K562 (cell line): ENCODE data around the gene ATXN3L. TPM values are rescaled to one million over a fixed set of nuclear protein-coding genes. Genes with fewer than 3 reads are reported as not detected.

Source experiments
- ATAC-seq: fragments of 200-7000 bp; cut with Tn5 transposase; 3 replicates; pipeline ENCODE4 v1.9.1; 2020; ENCODE audit warnings: moderate library complexity
- BruUV-seq: library from RNA; stranded (reverse); fragments of 400-500 nt; replicated peaks from 2 replicates; lab custom pipeline; 2021; lab: Mats Ljungman, UMichigan
- CTCF ChIA-PET: fragments of 300-600 bp; formaldehyde crosslinking; extraction: SDS; loops from one replicate; lab custom pipeline; 2021; ENCODE audit warnings: low intra/inter-chr PET ratio; lab: Yijun Ruan, JAX
- POLR2A ChIA-PET: fragments of 300-600, 350-650 bp; sonication (Branson Sonifier 250); formaldehyde crosslinking; extraction: SDS; loops from one replicate; lab custom pipeline; 2021; ENCODE audit warnings: antibody characterized with exemption, inconsistent platforms; lab: Yijun Ruan, JAX
- DNase-seq, 4 experiments: peaks; one replicate each; pipeline versions ENCODE4 v3.0.0 to v3.0.0-alpha.2; 2011 to 2018; ENCODE audit warnings: low spot score in 3 of 4, mixed read lengths in 3 of 4; ENCODE audit errors: extremely low read depth in 1 of 4
- FAIRE-seq: peaks from 2 replicates; lab custom pipeline; 2011; peaks lifted over from hg19 to GRCh38; lab: Jason Lieb, UNC
- H2AFZ ChIP-seq: 2 replicates; pipeline ENCODE4 v1.6.0; 2011; ENCODE audit warnings: low read depth, low read length, control low read depth, inconsistent platforms
- H3K27ac ChIP-seq: fragments of 200-600 bp; 3 replicates; pipeline ENCODE4 v1.8.0; 2011; ENCODE audit warnings: low read depth, mild to moderate bottlenecking, control low read depth, inconsistent platforms, low read length, moderate library complexity, mixed read lengths; ENCODE audit errors: extremely low read depth
- H3K27me3 ChIP-seq, 2 experiments: fragments of 300-600 bp in 1 of 2; 2 replicates in 1 of 2; 3 replicates in 1 of 2; pipeline versions ENCODE4 v1.6.0 to v1.8.0; 2011; ENCODE audit warnings: inconsistent platforms in 2 of 2, low read length in 2 of 2, mild to moderate bottlenecking in 1 of 2, mixed read lengths in 1 of 2, moderate library complexity in 1 of 2; ENCODE audit not compliant: control insufficient read depth in 2 of 2, insufficient read depth in 2 of 2
- H3K36me3 ChIP-seq: fragments of 300-600 bp; 3 replicates; pipeline ENCODE4 v1.8.0; 2011; ENCODE audit warnings: mild to moderate bottlenecking, low read length, inconsistent platforms; ENCODE audit not compliant: control insufficient read depth, insufficient read depth
- H3K4me1 ChIP-seq, 2 experiments: fragments of 200-600 bp in 1 of 2; replicated peaks in 1 of 2; 2 replicates in 1 of 2; 3 replicates in 1 of 2; pipeline versions ENCODE4 v1.5.1 to v1.8.0; 2011; ENCODE audit warnings: inconsistent platforms in 2 of 2, low read length in 2 of 2, mild to moderate bottlenecking in 1 of 2, mixed read lengths in 1 of 2, moderate library complexity in 1 of 2; ENCODE audit not compliant: control insufficient read depth in 2 of 2, insufficient read depth in 2 of 2
- H3K4me2 ChIP-seq: 2 replicates; pipeline ENCODE4 v1.6.1; 2011; ENCODE audit warnings: low read length, control low read depth, inconsistent platforms, mixed read lengths; ENCODE audit not compliant: insufficient read depth
- H3K4me3 ChIP-seq: fragments of 200-600 bp; sonication (generic), shearing (Covaris generic); 2 replicates; pipeline ENCODE4 v1.5.1; 2016; ENCODE audit warnings: control low read depth, inconsistent platforms
- H3K79me2 ChIP-seq: fragments of 200-600 bp; 3 replicates; pipeline ENCODE4 v1.8.0; 2011; ENCODE audit warnings: low read length, inconsistent platforms; ENCODE audit not compliant: control insufficient read depth, insufficient read depth
- H3K9ac ChIP-seq, 2 experiments: 2 replicates each; pipeline versions ENCODE4 v1.6.0 to v1.6.1; 2011; ENCODE audit warnings: low read depth in 2 of 2, low read length in 2 of 2, control low read depth in 1 of 2, inconsistent platforms in 1 of 2, mild to moderate bottlenecking in 1 of 2, mixed read lengths in 1 of 2; ENCODE audit not compliant: insufficient read depth in 1 of 2
- H3K9me1 ChIP-seq: one replicate; pipeline ENCODE4 v1.6.0; 2011; ENCODE audit warnings: inconsistent platforms, mild to moderate bottlenecking, low read length, moderate library complexity; ENCODE audit not compliant: control insufficient read depth, insufficient read depth
- H3K9me3 ChIP-seq: replicated peaks from 2 replicates; pipeline ENCODE4 v1.5.1; 2011; ENCODE audit warnings: low read depth, low read length, inconsistent platforms; ENCODE audit not compliant: control insufficient read depth, insufficient read depth
- H4K20me1 ChIP-seq: replicated peaks from 2 replicates; pipeline ENCODE4 v1.6.1; 2011; ENCODE audit warnings: low read length, inconsistent platforms, mixed read lengths; ENCODE audit not compliant: control insufficient read depth, insufficient read depth
- BCL6 ChIP-seq: fragments of 250-450 bp; sonication (Bioruptor Pico); IDR thresholded peaks from 2 replicates; pipeline ENCODE4 v1.4.0; 2020
- CBX8 ChIP-seq: fragments of 200-600 bp; sonication (generic); IDR thresholded peaks from 2 replicates; pipeline ENCODE4 v1.6.1; 2012; ENCODE audit warnings: borderline replicate concordance, mixed run types, low read depth, mild to moderate bottlenecking, moderate library complexity, mixed read lengths, low read length, control low read depth, inconsistent platforms; ENCODE audit not compliant: poor library complexity, severe bottlenecking; ENCODE audit errors: extremely low read depth
- FUS ChIP-seq: fragments of 200-400 bp; formaldehyde crosslinking; optimal IDR thresholded peaks from 2 replicates; pipeline ENCODE3; 2017; ENCODE audit warnings: low read depth, low read length
- GABPB2 ChIP-seq: fragments of 250-450 bp; sonication (Bioruptor Pico); conservative IDR thresholded peaks from 2 replicates; pipeline ENCODE4 v1.5.1; 2021; ENCODE audit warnings: mild to moderate bottlenecking
- KDM5B ChIP-seq: fragments of 200-600 bp; sonication (generic); IDR thresholded peaks from 2 replicates; pipeline ENCODE4 v1.6.1; 2012; ENCODE audit warnings: low read depth, mild to moderate bottlenecking, moderate library complexity, low read length, control low read depth, inconsistent platforms; ENCODE audit not compliant: insufficient replicate concordance
- KHSRP ChIP-seq: fragments of 450-650 bp; IDR thresholded peaks from 2 replicates; pipeline ENCODE4 v1.6.1; 2017
- MEF2A ChIP-seq: IDR thresholded peaks from 2 replicates; pipeline ENCODE4 v1.6.1; 2011; ENCODE audit warnings: low read depth, mild to moderate bottlenecking, low read length, moderate library complexity; ENCODE audit not compliant: control insufficient read depth
- NFE2L1 ChIP-seq: fragments of 450-650 bp; IDR thresholded peaks from 2 replicates; pipeline ENCODE4 v1.6.1; 2016; ENCODE audit warnings: missing genetic modification characterization, low read depth, mild to moderate bottlenecking, missing compliant biosample characterization, moderate library complexity, borderline replicate concordance
- TAL1 ChIP-seq: fragments of 450-650 bp; IDR thresholded peaks from 2 replicates; pipeline ENCODE4 v1.6.1; 2016; ENCODE audit warnings: mild to moderate bottlenecking
- ZFP1 ChIP-seq: fragments of 450-650 bp; formaldehyde crosslinking; IDR thresholded peaks from 2 replicates; pipeline ENCODE4 v1.4.0; 2020; ENCODE audit warnings: mild to moderate bottlenecking, mixed read lengths
- ZNF175 ChIP-seq: fragments of 200-800 bp; sonication (Bioruptor generic); IDR thresholded peaks from 2 replicates; pipeline ENCODE4 v1.6.1; 2016; ENCODE audit warnings: low read depth, mild to moderate bottlenecking, missing genetic modification characterization, missing compliant biosample characterization
- ZNF444 ChIP-seq: fragments of 250-450 bp; sonication (Bioruptor Pico); IDR thresholded peaks from 2 replicates; pipeline ENCODE4 v1.4.0; 2020; ENCODE audit warnings: mild to moderate bottlenecking, moderate library complexity
- ZNF57 ChIP-seq: fragments of 450-650 bp; formaldehyde crosslinking; IDR thresholded peaks from 2 replicates; pipeline ENCODE4 v1.4.0; 2020; ENCODE audit warnings: mild to moderate bottlenecking, moderate library complexity
- WGBS: fragments of 100-300 bp; shearing (Covaris generic); methylation state at CpG from one replicate; pipeline ENCODE4 v1.1.6; 2016; ENCODE audit warnings: low coverage, mixed read lengths; ENCODE audit not compliant: insufficient coverage; ENCODE audit errors: missing lambda C conversion rate; 5-methylcytosine and 5-hydroxymethylcytosine counted together
- in situ Hi-C: fragments of 300-500 bp; cut with MboI; formaldehyde crosslinking; loops from 4 replicates; pipeline ENCODE4 v1.15.0; 2018; ENCODE audit warnings: inconsistent platforms, mixed read lengths
- intact Hi-C: fragments of 100-400 bp; cut with micrococcal nuclease; formaldehyde crosslinking; loops from 2 replicates; pipeline ENCODE4 v1.14.2; 2022
- polyA plus RNA-seq, 8 experiments: library from polyadenylated mRNA; depleted of rRNA in 4 of 8; stranded (reverse) in 5 of 8; unstranded in 3 of 8; fragments of >200 nt; fragmentation: Nextera tagmentation in 2 of 8; fragmentation: Illumina TruSeq in 1 of 8; extraction: Ambion mirVana in 2 of 8; extraction: Trizol in 1 of 8; gene quantifications; 2 replicates each; pipeline versions ENCODE4 v1.2.1 to v1.2.3, GENCODE V29; 2011 to 2014; ENCODE audit warnings: inconsistent platforms in 1 of 8, missing spikeins in 1 of 8
- total RNA-seq, 7 experiments: library from RNA; depleted of rRNA in 6 of 7; stranded (reverse); fragments of >200 nt in 6 of 7; fragmentation: Illumina TruSeq in 2 of 7; extraction: Trizol in 2 of 7; gene quantifications; 2 replicates each; pipeline versions ENCODE4 v1.2.1 to v1.2.3, GENCODE V29; 2011 to 2021; ENCODE audit warnings: low replicate concordance in 1 of 7
- TF ChIP-seq, protein P1 (sequence below): sonication (generic); formaldehyde crosslinking; IDR thresholded peaks from 2 replicates; pipeline ENCODE4 v1.5.0; 2020; ENCODE audit warnings: missing genetic modification reagents
- TF ChIP-seq, protein P2 (sequence below), 2 experiments: fragments of 200-800 bp in 1 of 2; sonication (Bioruptor generic) in 1 of 2; sonication (generic) in 1 of 2; formaldehyde crosslinking in 1 of 2; IDR thresholded peaks in 1 of 2; conservative IDR thresholded peaks in 1 of 2; 2 replicates each; pipeline versions ENCODE4 v1.5.0 to v1.6.1; 2016 to 2020; ENCODE audit warnings: missing compliant biosample characterization in 1 of 2, missing genetic modification characterization in 1 of 2, missing genetic modification reagents in 1 of 2

Gene ATXN3L
- total and polyA plus RNA-seq, 9 of the 15 experiments (the other 6 are each of a cell fraction or from before 2014, with no cell fraction given): 0.04 to 0.31 TPM; not detected in 7

DNA sequence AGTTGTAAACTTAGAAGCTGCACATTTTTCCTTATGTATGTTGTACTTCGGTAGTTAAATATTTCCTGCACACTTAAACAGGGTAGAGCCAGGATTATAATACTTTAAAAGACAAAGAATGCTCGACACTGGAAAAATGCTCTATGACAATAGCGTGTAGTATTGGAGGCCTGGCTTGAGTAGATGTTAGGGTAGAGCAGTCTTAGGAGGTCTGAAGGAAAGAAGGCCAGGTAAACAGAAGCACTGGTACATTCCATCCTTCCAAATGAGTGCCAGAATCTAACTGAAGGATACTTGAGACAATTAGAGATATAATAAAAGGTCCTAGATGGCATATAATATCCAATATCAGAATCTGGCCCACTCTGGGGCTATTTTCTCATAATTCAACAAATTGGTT, 42.3 kb downstream of the ATXN3L start:
- CTCF ChIA-PET: no interaction called here
- no peak for FAIRE-seq

More for the DNA sequence above, 42.3 kb downstream of the ATXN3L start:
- Histone ChIP-seq H3K4me3 (no peak overlapping the region), H3K27ac (no peak overlapping the region), H3K36me3 (no peaks in the 10 kb centered on the region), H3K79me2 (no peaks in the 10 kb centered on the region), H3K4me1 (peaks cover 0 to 4% of the 10 kb centered on the region in 2 experiments; a peak in 3 of 5 replicates), H3K9me3 (no peaks in the 10 kb centered on the region), H2AFZ (no peak overlapping the region), H3K9ac (no peak overlapping the region), H3K27me3 (no peaks in the 10 kb centered on the region), H3K9me1 (no peaks in the 10 kb centered on the region), H3K4me2 (no peak overlapping the region), H4K20me1 (no peaks in the 10 kb centered on the region)
- POLR2A ChIA-PET: no interaction called here
- in situ Hi-C loops: no loop called here
- no TSS peak for BruUV-seq
- DNase-seq: no peak
- 54% methylated on average over 3 of the region's 3 CpGs for WGBS
- no peak for ATAC-seq
- intact Hi-C loops: no loop called here
- TF ChIP-seq GABPB2 (CRISPR knock-in tag): no peak
- TF ChIP-seq, protein P1, sequence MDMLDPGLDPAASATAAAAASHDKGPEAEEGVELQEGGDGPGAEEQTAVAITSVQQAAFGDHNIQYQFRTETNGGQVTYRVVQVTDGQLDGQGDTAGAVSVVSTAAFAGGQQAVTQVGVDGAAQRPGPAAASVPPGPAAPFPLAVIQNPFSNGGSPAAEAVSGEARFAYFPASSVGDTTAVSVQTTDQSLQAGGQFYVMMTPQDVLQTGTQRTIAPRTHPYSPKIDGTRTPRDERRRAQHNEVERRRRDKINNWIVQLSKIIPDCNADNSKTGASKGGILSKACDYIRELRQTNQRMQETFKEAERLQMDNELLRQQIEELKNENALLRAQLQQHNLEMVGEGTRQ: no peak
- TF ChIP-seq FUS: no peak
- TF ChIP-seq KDM5B: no peak
- TF ChIP-seq ZFP1 (CRISPR knock-in tag): no peak
- TF ChIP-seq CBX8: no peak
- no peak for TF ChIP-seq MEF2A
- no peak for TF ChIP-seq KHSRP
- TF ChIP-seq, protein P2, sequence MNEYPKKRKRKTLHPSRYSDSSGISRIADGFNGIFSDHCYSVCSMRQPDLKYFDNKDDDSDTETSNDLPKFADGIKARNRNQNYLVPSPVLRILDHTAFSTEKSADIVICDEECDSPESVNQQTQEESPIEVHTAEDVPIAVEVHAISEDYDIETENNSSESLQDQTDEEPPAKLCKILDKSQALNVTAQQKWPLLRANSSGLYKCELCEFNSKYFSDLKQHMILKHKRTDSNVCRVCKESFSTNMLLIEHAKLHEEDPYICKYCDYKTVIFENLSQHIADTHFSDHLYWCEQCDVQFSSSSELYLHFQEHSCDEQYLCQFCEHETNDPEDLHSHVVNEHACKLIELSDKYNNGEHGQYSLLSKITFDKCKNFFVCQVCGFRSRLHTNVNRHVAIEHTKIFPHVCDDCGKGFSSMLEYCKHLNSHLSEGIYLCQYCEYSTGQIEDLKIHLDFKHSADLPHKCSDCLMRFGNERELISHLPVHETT (CRISPR knock-in tag; conservative IDR thresholded peaks at IDR 0.05 in 1 of 2, IDR thresholded peaks at IDR 0.05 in 1 of 2): no peak
- TF ChIP-seq TAL1: no peak
- TF ChIP-seq NFE2L1: no peak
- TF ChIP-seq BCL6 (CRISPR knock-in tag): no peak
- TF ChIP-seq ZNF175: no peak
- no peak for TF ChIP-seq ZNF57 (CRISPR knock-in tag)
- TF ChIP-seq ZNF444 (CRISPR knock-in tag): no peak
